K562 (cell line): ENCODE results near the gene RNF167. TPM values are rescaled to one million over a fixed set of nuclear protein-coding genes. Genes with fewer than 3 reads are reported as not detected.

Experiments used
- BMI1 ChIP-seq: fragments of 150-350 bp; IDR thresholded peaks from 2 replicates; pipeline ENCODE4 v1.6.1; 2014; ENCODE audit warnings: low read length
- CCAR2 ChIP-seq: fragments of 200-400 bp; formaldehyde crosslinking; IDR thresholded peaks from 2 replicates; pipeline ENCODE4 v1.6.1; 2017; ENCODE audit warnings: mild to moderate bottlenecking, low read depth, low read length
- COPS2 ChIP-seq: fragments of 450-650 bp; conservative IDR thresholded peaks from 2 replicates; pipeline ENCODE4 v1.6.1; 2016; ENCODE audit warnings: mild to moderate bottlenecking, moderate library complexity
- DMBX1 ChIP-seq: fragments of 250-450 bp; sonication (Bioruptor Pico); IDR thresholded peaks from 2 replicates; pipeline ENCODE4 v1.8.0; 2022; ENCODE audit warnings: inconsistent platforms, mild to moderate bottlenecking, moderate library complexity, borderline replicate concordance
- E2F3 ChIP-seq: fragments of 250-450 bp; sonication (Bioruptor Pico); IDR thresholded peaks from 2 replicates; pipeline ENCODE4 v1.4.0; 2020; ENCODE audit warnings: mild to moderate bottlenecking
- E2F6 ChIP-seq, 2 experiments: IDR thresholded peaks; 2 replicates each; pipeline ENCODE4 v1.6.1; 2011; ENCODE audit warnings: borderline replicate concordance in 1 of 2, control low read depth in 1 of 2, low read depth in 1 of 2, low read length in 1 of 2, mild to moderate bottlenecking in 1 of 2, mixed read lengths in 1 of 2, moderate library complexity in 1 of 2; ENCODE audit not compliant: insufficient read depth in 1 of 2, insufficient read length in 1 of 2, poor library complexity in 1 of 2, severe bottlenecking in 1 of 2; ENCODE audit errors: extremely low read depth in 1 of 2
- HNRNPLL ChIP-seq: fragments of 200-400 bp; formaldehyde crosslinking; IDR thresholded peaks from 2 replicates; pipeline ENCODE4 v1.6.1; 2017; ENCODE audit warnings: low read length, low read depth, mild to moderate bottlenecking; ENCODE audit not compliant: poor library complexity, severe bottlenecking
- NKRF ChIP-seq: fragments of 450-650 bp; IDR thresholded peaks from 2 replicates; pipeline ENCODE4 v1.6.1; 2016; ENCODE audit warnings: borderline replicate concordance
- RFX7 ChIP-seq: fragments of 250-450 bp; sonication (Bioruptor Pico); IDR thresholded peaks from 2 replicates; pipeline ENCODE4 v1.5.1; 2021; ENCODE audit warnings: mild to moderate bottlenecking
- SAP30 ChIP-seq: fragments of 200-600 bp; sonication (generic); IDR thresholded peaks from 2 replicates; pipeline ENCODE4 v1.6.1; 2012; ENCODE audit warnings: borderline replicate concordance, low read depth, mild to moderate bottlenecking, moderate library complexity, low read length, control low read depth, inconsistent platforms; ENCODE audit not compliant: insufficient read depth, poor library complexity, severe bottlenecking
- polyA plus RNA-seq, 8 experiments: library from polyadenylated mRNA; depleted of rRNA in 4 of 8; stranded (reverse) in 5 of 8; unstranded in 3 of 8; fragments of >200 nt; fragmentation: Nextera tagmentation in 2 of 8; fragmentation: Illumina TruSeq in 1 of 8; extraction: Ambion mirVana in 2 of 8; extraction: Trizol in 1 of 8; gene quantifications; 2 replicates each; pipeline versions ENCODE4 v1.2.1 to v1.2.3, GENCODE V29; 2011 to 2014; ENCODE audit warnings: inconsistent platforms in 1 of 8, missing spikeins in 1 of 8
- total RNA-seq, 7 experiments: library from RNA; depleted of rRNA in 6 of 7; stranded (reverse); fragments of >200 nt in 6 of 7; fragmentation: Illumina TruSeq in 2 of 7; extraction: Trizol in 2 of 7; gene quantifications; 2 replicates each; pipeline versions ENCODE4 v1.2.1 to v1.2.3, GENCODE V29; 2011 to 2021; ENCODE audit warnings: low replicate concordance in 1 of 7
- TF ChIP-seq, protein P1 (sequence below): fragments of 250-450 bp; sonication (Bioruptor Pico); IDR thresholded peaks from 2 replicates; pipeline ENCODE4 v1.5.0; 2020; ENCODE audit warnings: mild to moderate bottlenecking
- TF ChIP-seq, protein P2 (sequence below): sonication (generic); formaldehyde crosslinking; IDR thresholded peaks from 2 replicates; pipeline ENCODE4 v1.8.0; 2023; ENCODE audit warnings: missing genetic modification reagents, mild to moderate bottlenecking, borderline replicate concordance
- TF ChIP-seq, protein P3 (sequence below): fragments of 250-450 bp; sonication (Bioruptor Pico); IDR thresholded peaks from 2 replicates; pipeline ENCODE4 v1.5.0; 2020; ENCODE audit warnings: mild to moderate bottlenecking, borderline replicate concordance

The RNF167 gene
- total and polyA plus RNA-seq, 9 of the 15 experiments (the other 6 are each of a cell fraction or from before 2014, with no cell fraction given), result 16.5 to 143 (median 45.5) TPM

- TF ChIP-seq, protein P1, sequence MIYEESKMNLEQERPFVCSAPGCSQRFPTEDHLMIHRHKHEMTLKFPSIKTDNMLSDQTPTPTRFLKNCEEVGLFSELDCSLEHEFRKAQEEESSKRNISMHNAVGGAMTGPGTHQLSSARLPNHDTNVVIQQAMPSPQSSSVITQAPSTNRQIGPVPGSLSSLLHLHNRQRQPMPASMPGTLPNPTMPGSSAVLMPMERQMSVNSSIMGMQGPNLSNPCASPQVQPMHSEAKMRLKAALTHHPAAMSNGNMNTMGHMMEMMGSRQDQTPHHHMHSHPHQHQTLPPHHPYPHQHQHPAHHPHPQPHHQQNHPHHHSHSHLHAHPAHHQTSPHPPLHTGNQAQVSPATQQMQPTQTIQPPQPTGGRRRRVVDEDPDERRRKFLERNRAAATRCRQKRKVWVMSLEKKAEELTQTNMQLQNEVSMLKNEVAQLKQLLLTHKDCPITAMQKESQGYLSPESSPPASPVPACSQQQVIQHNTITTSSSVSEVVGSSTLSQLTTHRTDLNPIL (CRISPR knock-in tag), result no peak
- no peak for TF ChIP-seq E2F3 (CRISPR knock-in tag)
- no peak for TF ChIP-seq BMI1
- no peak for TF ChIP-seq DMBX1 (CRISPR knock-in tag)
- no peak for TF ChIP-seq SAP30
- TF ChIP-seq, protein P2, sequence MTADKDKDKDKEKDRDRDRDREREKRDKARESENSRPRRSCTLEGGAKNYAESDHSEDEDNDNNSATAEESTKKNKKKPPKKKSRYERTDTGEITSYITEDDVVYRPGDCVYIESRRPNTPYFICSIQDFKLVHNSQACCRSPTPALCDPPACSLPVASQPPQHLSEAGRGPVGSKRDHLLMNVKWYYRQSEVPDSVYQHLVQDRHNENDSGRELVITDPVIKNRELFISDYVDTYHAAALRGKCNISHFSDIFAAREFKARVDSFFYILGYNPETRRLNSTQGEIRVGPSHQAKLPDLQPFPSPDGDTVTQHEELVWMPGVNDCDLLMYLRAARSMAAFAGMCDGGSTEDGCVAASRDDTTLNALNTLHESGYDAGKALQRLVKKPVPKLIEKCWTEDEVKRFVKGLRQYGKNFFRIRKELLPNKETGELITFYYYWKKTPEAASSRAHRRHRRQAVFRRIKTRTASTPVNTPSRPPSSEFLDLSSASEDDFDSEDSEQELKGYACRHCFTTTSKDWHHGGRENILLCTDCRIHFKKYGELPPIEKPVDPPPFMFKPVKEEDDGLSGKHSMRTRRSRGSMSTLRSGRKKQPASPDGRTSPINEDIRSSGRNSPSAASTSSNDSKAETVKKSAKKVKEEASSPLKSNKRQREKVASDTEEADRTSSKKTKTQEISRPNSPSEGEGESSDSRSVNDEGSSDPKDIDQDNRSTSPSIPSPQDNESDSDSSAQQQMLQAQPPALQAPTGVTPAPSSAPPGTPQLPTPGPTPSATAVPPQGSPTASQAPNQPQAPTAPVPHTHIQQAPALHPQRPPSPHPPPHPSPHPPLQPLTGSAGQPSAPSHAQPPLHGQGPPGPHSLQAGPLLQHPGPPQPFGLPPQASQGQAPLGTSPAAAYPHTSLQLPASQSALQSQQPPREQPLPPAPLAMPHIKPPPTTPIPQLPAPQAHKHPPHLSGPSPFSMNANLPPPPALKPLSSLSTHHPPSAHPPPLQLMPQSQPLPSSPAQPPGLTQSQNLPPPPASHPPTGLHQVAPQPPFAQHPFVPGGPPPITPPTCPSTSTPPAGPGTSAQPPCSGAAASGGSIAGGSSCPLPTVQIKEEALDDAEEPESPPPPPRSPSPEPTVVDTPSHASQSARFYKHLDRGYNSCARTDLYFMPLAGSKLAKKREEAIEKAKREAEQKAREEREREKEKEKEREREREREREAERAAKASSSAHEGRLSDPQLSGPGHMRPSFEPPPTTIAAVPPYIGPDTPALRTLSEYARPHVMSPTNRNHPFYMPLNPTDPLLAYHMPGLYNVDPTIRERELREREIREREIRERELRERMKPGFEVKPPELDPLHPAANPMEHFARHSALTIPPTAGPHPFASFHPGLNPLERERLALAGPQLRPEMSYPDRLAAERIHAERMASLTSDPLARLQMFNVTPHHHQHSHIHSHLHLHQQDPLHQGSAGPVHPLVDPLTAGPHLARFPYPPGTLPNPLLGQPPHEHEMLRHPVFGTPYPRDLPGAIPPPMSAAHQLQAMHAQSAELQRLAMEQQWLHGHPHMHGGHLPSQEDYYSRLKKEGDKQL (CRISPR knock-in tag), result no peak
- TF ChIP-seq HNRNPLL, result no peak
- no peak for TF ChIP-seq NKRF
- TF ChIP-seq, protein P3, sequence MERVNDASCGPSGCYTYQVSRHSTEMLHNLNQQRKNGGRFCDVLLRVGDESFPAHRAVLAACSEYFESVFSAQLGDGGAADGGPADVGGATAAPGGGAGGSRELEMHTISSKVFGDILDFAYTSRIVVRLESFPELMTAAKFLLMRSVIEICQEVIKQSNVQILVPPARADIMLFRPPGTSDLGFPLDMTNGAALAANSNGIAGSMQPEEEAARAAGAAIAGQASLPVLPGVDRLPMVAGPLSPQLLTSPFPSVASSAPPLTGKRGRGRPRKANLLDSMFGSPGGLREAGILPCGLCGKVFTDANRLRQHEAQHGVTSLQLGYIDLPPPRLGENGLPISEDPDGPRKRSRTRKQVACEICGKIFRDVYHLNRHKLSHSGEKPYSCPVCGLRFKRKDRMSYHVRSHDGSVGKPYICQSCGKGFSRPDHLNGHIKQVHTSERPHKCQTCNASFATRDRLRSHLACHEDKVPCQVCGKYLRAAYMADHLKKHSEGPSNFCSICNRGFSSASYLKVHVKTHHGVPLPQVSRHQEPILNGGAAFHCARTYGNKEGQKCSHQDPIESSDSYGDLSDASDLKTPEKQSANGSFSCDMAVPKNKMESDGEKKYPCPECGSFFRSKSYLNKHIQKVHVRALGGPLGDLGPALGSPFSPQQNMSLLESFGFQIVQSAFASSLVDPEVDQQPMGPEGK, result no peak
- TF ChIP-seq CCAR2, result no peak
- TF ChIP-seq COPS2, result no peak
- no peak for TF ChIP-seq RFX7
- TF ChIP-seq E2F6 (IDR thresholded peaks at IDR 0.05; ENCODE audit: borderline replicate concordance in 1 of 2, extremely low read depth in 1 of 2, insufficient read depth in 1 of 2, insufficient read length in 1 of 2, low read depth in 1 of 2, low read length in 1 of 2, poor library complexity in 1 of 2, severe bottlenecking in 1 of 2), result no peak
Measured at GRCh38 chr17:4945176-4945943, 5.3 kb downstream of the RNF167 start (continued).
